SU-DHL-6 (cell line): Measurements from ENCODE around the gene RAB43.
"Not testable (repeated sequence)": the region's sequence is repeated elsewhere in the genome, so short reads cannot be mapped to it uniquely, and the experiment has no call there.

Source experiments
- CTCF ChIP-seq: fragments of 200-600 bp; sonication (generic); IDR thresholded peaks from one replicate; pipeline ENCODE4 v1.5.1; 2017; ENCODE audit warnings: antibody characterized with exemption, mild to moderate bottlenecking, low read length, moderate library complexity; ENCODE audit not compliant: insufficient read depth, poor library complexity, severe bottlenecking
- EZH2phosphoT487 ChIP-seq: fragments of 200-600 bp; sonication (generic), shearing (Covaris generic); conservative IDR thresholded peaks from 2 replicates; pipeline ENCODE4 v1.6.1; 2018; ENCODE audit warnings: mild to moderate bottlenecking, antibody characterized with exemption, low read length, moderate library complexity, mixed read lengths

DNA sequence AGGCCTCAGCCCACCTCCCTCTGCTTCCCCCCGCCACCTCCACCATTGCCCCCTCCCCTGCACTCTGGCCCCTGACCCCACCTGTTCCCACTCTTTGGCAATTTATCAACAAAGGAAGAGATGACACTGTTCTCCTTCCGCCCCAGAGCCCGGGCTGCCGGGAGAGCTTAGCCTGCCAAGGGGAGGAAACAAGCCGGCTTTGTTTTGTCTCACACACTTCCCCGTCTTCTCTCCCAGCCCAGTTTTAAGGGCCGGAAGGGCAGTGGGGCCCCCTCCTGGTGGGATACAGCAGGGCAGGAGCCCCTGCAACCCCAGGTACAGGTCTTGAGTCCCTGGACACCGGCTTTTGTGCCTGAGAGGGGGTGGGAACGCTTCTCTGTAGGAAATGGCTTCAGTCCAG is 33.7 kb downstream of the RAB43 start:
- not testable (repeated sequence) for TF ChIP-seq CTCF, EZH2phosphoT487
